ENCODE data around the gene DCAF8. TPM values are rescaled to one million over a fixed set of nuclear protein-coding genes. Genes with fewer than 3 reads are reported as not detected.

DCAF8 gene
- total and polyA plus RNA-seq, 2 donors from 2014 or later: 69.6 to 136 TPM

- TF ChIP-seq, protein P1, sequence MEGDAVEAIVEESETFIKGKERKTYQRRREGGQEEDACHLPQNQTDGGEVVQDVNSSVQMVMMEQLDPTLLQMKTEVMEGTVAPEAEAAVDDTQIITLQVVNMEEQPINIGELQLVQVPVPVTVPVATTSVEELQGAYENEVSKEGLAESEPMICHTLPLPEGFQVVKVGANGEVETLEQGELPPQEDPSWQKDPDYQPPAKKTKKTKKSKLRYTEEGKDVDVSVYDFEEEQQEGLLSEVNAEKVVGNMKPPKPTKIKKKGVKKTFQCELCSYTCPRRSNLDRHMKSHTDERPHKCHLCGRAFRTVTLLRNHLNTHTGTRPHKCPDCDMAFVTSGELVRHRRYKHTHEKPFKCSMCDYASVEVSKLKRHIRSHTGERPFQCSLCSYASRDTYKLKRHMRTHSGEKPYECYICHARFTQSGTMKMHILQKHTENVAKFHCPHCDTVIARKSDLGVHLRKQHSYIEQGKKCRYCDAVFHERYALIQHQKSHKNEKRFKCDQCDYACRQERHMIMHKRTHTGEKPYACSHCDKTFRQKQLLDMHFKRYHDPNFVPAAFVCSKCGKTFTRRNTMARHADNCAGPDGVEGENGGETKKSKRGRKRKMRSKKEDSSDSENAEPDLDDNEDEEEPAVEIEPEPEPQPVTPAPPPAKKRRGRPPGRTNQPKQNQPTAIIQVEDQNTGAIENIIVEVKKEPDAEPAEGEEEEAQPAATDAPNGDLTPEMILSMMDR (IDR thresholded peaks at IDR 0.05; ENCODE audit: borderline replicate concordance, extremely low read depth, insufficient read depth): no peak
- Histone ChIP-seq H3K27me3 (ENCODE audit: control insufficient read depth, insufficient read depth, low read length) (no peaks in the 10 kb centered on the region), H3K4me3 (ENCODE audit: low read length in 3 of 3) (no peak overlapping the region), H3K9me3 (ENCODE audit: control insufficient read depth in 2 of 3, insufficient read depth in 1 of 3, low read length in 3 of 3) (no peaks in the 10 kb centered on the region), H3K9ac (ENCODE audit: low read length in 3 of 3) (no peak overlapping the region), H3K36me3 (ENCODE audit: control insufficient read depth in 2 of 3, insufficient read depth in 3 of 3, low read length in 3 of 3) (peaks cover 14 to 43% (median 27%) of the 10 kb centered on the region in 3 donors), H3K4me1 (ENCODE audit: control insufficient read depth in 2 of 3, insufficient read depth in 2 of 3, low read depth in 1 of 3, low read length in 3 of 3) (peaks cover 2 to 12% (median 7%) of the 10 kb centered on the region in 3 donors), H3K27ac (ENCODE audit: low read depth in 2 of 2, low read length in 2 of 2) (no peak overlapping the region)
- no peak for DNase-seq
- FAIRE-seq: no peak
- intact Hi-C loops (cut with DNase I): no loop called here
Observed at GRCh38 chr1:160282807-160283206, 20.5 kb upstream of the DCAF8 start.

DNA sequence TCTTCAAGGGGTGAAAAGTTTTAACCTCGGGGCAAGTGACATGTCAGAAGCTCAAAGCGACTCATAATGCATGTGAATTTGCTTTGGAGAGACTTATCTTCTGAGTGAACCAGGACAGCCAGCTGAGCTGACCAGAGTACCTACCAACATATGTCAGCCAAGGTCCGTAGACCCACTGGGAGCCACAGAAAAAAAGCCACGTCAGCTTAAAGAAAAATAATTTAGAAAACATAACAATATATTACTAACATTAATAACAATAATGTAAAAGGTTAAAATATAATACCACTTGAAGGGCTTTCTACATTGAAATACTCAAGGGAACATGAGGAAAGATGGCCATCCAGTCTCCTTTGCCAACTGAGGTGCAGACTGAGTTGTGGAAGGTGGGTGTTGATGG, 15.6 kb upstream of the DCAF8 start:
- no peak for FAIRE-seq
- Histone ChIP-seq H3K4me3 (ENCODE audit: low read length in 3 of 3) (no peak overlapping the region), H3K27ac (ENCODE audit: low read depth in 2 of 2, low read length in 2 of 2) (no peak overlapping the region), H3K9me3 (ENCODE audit: control insufficient read depth in 2 of 3, insufficient read depth in 1 of 3, low read length in 3 of 3) (no peaks in the 10 kb centered on the region), H3K27me3 (ENCODE audit: control insufficient read depth, insufficient read depth, low read length) (no peaks in the 10 kb centered on the region), H3K4me1 (ENCODE audit: control insufficient read depth in 2 of 3, insufficient read depth in 2 of 3, low read depth in 1 of 3, low read length in 3 of 3) (peaks cover 0 to 1% (median 0%) of the 10 kb centered on the region in 3 donors), H3K36me3 (ENCODE audit: control insufficient read depth in 2 of 3, insufficient read depth in 3 of 3, low read length in 3 of 3) (peaks cover 14 to 50% (median 33%) of the 10 kb centered on the region in 3 donors), H3K9ac (ENCODE audit: low read length in 3 of 3) (no peak overlapping the region)
- intact Hi-C loops (cut with DNase I): no loop called here
- DNase-seq: no peak
- TF ChIP-seq, protein P1 (IDR thresholded peaks at IDR 0.05; ENCODE audit: borderline replicate concordance, extremely low read depth, insufficient read depth): no peak

GRCh38 chr1:160277330-160277729, 15.0 kb upstream of the DCAF8 start:
- H3K9me3 ChIP-seq (ENCODE audit: control insufficient read depth in 2 of 3, insufficient read depth in 1 of 3, low read length in 3 of 3): no peaks in the 10 kb centered on the region
- H3K27ac ChIP-seq (ENCODE audit: low read depth in 2 of 2, low read length in 2 of 2): no peak overlapping the region
- intact Hi-C loops (cut with DNase I): no loop called here
- no peak overlapping the region for H3K9ac ChIP-seq (ENCODE audit: low read length in 3 of 3)
- H3K4me3 ChIP-seq (ENCODE audit: low read length in 3 of 3): no peak overlapping the region
- no peak for DNase-seq
- no peaks in the 10 kb centered on the region for H3K4me1 ChIP-seq (ENCODE audit: control insufficient read depth in 2 of 3, insufficient read depth in 2 of 3, low read depth in 1 of 3, low read length in 3 of 3)
- no peak for FAIRE-seq
- TF ChIP-seq, protein P1 (IDR thresholded peaks at IDR 0.05; ENCODE audit: borderline replicate concordance, extremely low read depth, insufficient read depth): no peak
- H3K27me3 ChIP-seq (ENCODE audit: control insufficient read depth, insufficient read depth, low read length): no peaks in the 10 kb centered on the region
- peaks cover 13 to 47% (median 33%) of the 10 kb centered on the region in 3 donors for H3K36me3 ChIP-seq (ENCODE audit: control insufficient read depth in 2 of 3, insufficient read depth in 3 of 3, low read length in 3 of 3)

GRCh38 chr1:160271025-160271424, 8.7 kb upstream of the DCAF8 start:
- no peaks in the 10 kb centered on the region for H3K9me3 ChIP-seq (ENCODE audit: control insufficient read depth in 2 of 3, insufficient read depth in 1 of 3, low read length in 3 of 3)
- no peak overlapping the region for H3K9ac ChIP-seq (ENCODE audit: low read length in 3 of 3)
- intact Hi-C loops (cut with DNase I): no loop called here
- H3K27ac ChIP-seq (ENCODE audit: low read depth in 2 of 2, low read length in 2 of 2): no peak overlapping the region
- no peak for DNase-seq
- H3K36me3 ChIP-seq (ENCODE audit: control insufficient read depth in 2 of 3, insufficient read depth in 3 of 3, low read length in 3 of 3): no peaks in the 10 kb centered on the region
- no peaks in the 10 kb centered on the region for H3K27me3 ChIP-seq (ENCODE audit: control insufficient read depth, insufficient read depth, low read length)
- TF ChIP-seq, protein P1 (IDR thresholded peaks at IDR 0.05; ENCODE audit: borderline replicate concordance, extremely low read depth, insufficient read depth): no peak
- no peak overlapping the region for H3K4me3 ChIP-seq (ENCODE audit: low read length in 3 of 3)
- no peak for FAIRE-seq
- H3K4me1 ChIP-seq (ENCODE audit: control insufficient read depth in 2 of 3, insufficient read depth in 2 of 3, low read depth in 1 of 3, low read length in 3 of 3): no peaks in the 10 kb centered on the region

Data from kidney (tissue), 14 donors.